Nucleus accumbens (tissue), 56 donors: ENCODE data around the gene VTN.
A peak's percentile ranks its signal among the peaks of the same experiment; 100 is the strongest.

Experiments
- DNase-seq, 56 donors: peaks; one replicate each; lab custom pipeline; 2025; lab: John Stamatoyannopoulos, UW

The VTN gene

DNA sequence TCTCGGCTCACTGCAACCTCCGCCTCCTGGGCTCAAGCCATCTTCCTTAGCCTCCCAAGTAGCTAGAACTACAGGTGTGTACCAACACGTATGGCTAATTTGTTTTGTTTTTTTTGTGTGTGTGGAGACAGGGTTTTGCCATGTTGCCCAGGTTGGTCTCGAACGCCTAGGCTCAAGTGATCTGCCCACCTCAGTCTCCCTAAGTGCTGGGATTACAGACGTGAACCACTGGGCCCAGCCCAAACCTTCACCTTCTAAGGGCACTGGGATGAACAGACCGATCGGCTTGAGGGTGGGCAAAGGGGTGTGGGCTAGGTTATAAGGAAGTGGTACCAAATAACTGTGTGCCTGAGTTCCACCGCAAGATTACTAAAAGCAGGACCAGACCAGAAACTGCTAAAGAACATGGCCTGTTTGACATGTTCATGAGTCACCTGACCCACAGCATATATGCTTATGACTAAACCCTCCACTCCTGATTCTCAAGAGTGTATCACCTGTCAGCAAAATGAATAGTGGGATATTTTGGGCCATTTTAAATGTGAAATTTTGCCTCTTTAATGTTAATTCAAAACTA, 43.0 kb downstream of the VTN start:
- no peak for DNase-seq

DNA sequence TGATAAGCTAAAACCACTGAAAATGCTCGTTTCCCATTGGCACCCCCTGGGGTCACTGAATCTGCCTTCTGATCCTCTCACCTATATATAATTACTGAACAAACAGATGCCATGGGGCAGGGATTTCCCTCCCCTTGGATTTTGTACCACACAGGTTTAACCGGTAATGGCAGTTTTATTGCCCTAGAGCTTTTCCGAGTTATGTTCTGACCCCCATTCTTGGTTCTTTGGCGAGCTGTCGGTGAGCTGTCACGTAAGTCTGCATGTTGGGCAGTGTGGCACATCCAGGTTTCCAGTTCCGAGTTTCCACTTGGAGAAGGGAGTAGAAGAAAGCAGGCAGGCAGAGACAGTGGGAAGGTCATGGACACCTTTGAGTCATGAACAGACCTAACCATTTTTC, 44.0 kb downstream of the VTN start:
- no peak for DNase-seq

DNA sequence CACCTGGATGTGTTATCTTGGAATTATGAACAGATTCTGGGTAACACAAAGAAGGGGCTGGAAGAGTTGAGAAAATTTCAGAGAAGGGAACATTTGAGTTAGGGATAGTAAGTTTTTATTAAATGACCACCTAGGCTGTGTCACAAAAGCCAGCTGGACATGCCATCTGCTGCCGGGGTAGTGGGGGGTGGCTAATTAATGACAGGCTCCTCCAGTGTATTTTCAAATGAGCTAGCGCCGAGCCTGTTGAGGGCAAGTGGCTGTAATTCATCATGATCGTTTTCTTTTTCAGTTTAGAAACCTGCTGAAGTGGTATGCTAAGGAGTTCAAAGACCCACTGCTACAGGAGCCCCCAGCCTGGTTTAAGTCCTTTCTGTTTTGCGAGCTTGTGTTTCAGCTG, 44.9 kb downstream of the VTN start:
- no peak for DNase-seq

DNA sequence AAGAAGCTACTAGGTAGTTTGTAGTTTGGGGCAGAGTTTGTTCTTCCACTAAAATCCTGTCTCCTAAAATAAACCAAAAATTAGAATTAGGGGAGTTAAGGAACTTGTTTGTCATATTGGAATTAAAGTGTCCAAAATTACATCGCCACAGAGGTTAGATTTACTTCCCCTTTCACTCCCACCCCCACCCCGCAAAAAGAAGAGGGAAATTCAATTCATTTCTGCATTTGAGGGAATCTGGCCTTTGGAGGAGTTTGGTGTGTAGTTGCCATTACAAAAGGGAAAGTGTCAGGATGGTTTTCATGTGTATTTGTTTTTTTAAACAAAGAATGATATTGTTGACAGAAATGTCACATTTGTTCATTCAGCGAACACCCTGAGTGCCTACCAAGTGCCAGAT, 45.3 kb downstream of the VTN start:
- DNase-seq, result no peak

DNA sequence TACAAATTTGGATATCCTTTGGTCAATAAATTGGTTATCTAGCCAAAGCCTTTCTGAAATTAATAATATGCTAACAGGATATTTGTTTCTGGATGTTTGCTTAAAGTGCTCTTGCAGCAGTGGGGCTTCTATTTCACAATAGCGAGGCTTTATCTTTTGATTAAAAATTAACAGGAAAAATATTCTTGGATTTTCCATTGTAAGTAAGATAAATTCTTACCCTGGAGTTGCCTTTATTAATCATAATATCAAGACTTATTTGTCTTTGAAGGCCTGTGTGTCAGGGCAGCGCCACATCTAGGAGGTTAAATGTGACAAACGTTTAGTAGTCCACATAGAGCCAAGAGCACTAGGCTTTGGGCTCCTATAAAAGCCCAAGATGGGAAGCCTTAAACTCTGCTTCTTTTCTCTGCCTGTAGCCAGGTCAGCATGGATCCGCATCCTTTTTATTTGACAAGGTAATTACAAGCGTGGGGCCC, 45.8 kb downstream of the VTN start:
- DNase-seq, result no peak

DNA sequence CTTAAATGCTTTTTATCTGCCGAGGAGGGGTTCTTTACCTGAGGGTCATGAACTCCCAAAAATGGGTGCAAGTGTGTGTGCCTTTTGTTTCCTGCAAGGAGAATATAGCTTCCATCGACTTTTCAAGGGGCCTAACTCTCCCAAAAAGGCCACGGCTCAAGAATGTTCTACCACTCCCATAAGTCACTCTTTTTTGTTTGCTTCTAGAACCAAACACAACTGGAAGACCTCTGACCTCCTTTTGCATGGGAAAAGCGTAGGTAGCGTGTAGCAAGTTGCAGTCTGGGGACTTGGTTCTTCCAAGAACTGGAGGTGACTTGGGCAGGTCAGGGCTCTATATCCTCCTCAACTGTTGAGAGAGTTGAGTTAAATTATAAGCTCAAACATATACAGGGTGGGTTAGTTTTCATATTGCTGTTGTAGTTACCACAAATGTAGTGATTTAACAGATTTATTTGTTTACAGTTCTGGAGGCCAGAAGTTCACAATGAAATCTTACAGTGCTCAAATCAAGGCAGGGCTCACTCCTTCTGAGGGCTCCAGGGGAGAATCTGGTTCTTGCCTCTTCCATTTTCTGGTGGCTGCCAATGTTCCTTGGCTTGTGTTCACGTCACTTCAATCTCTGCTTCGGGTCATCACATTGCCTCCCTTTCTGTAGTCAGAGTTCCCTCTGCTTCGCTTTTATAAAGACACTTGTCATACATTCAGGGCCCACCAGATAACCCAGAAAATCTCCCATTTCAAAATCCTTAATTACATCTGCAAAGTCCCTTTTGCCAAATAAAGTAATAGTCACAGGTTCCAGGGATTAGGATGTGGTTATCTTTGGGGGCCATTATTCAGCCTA, 49.7 kb downstream of the VTN start:
- DNase-seq, result no peak

DNA sequence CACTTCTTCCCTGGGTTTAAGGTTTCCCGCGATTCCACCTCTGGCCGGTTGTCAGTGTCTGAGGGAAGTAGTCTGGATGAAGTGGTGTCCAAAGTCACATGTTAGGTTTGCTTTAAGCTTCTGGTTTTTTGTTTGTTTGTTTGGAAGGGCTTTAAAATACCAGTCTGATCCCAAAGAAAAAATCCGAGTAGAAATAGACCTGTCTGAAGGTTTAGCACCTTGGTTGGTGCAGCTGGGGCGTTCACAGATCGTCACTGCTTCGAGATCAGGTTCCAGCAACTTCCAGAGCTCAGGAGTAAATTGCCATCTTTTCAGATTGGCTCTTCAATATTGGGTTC, 50.5 kb downstream of the VTN start:
- DNase-seq, result no peak

DNA sequence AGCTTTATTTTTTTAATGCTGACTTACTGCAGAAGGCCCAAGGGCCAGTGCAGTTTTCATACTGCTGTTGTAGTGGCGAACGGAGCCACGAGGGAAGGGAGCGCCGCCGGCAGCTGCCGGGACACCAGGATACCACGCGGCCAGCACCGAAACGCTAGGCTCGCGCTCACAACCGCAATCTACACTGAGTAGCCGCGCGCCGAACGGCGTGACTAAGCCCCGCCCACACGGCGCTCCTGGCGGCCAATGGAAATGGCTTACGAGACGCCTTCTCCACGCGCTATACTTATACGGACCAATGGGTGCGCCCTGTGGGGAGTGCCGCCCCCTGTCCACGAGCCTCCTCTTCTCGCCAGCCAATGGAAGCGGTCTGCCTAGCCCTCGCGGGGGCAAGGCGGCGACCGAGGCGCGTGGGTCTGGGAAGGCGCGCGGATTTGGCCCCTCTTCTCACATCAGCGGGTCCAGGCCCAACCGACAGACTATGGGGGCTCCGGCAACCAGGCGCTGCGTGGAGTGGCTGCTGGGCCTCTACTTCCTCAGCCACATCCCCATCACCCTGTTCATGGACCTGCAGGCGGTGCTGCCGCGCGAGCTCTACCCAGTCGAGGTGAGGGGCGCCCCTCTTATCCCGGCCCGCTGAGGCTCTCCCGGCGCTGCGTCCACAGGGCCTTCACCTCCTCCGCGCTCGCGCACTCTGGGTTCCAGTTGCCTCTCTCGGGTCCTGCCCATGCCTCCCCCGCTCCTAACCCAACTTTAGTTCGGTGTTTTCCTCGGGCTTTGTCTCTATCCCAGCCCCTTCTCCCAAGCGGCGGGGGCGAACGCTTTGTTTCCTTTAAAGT, 51.1 kb downstream of the VTN start, which contains the start of gene TMEM97:
Gene TMEM97 (plus strand): TSS at position 442 of the 839 bp plus-strand sequence. CDS start 40 bp downstream, at position 482.
- DNase-seq, result peak; percentile 59 to 98 (median 93)

DNA sequence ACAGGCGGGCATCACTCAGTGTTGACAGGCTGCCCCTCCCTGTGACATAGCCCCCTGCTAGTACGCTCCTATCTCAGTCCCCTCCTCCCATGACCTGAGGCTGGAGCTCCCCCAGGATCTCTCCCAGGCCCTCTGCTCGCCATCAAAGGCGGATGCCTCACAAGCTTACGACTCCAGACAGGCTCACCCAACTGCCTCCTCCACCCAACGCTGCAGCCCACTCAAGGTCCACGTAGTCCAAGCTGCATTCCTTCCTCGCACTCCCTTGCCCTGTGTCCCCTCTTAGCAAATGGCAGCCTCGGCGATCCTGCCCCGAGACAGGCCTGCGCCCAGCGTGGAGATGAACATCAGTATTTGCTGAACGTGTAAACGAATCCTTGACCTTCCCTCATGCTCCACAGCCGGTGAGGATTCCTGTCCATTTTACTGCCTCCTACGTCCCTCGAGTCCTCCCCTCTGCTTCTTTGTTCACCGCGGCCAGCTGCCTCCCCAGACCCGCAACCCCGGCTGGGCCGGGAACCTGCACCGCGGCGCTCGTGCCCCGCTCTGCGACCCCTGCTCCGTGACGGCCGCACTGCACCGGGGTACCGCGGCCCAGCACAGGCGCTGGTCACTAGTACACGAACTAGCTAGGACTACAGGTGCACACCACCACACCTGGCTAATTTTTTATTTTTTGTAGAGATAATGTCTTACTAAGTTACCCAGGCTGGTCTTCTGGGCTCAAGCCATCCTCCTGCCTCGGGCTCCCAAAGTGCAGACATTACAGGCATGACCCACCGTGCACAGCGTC, 51.9 kb downstream of the VTN start:
- no peak for DNase-seq
